Upper lobe of left lung (tissue), 6 donors: ENCODE measurements around the gene RPL7A. TPM values are rescaled to one million over a fixed set of nuclear protein-coding genes. Genes with fewer than 3 reads are reported as not detected.
"Not testable (repeated sequence)": the region's sequence is repeated elsewhere in the genome, so short reads cannot be mapped to it uniquely, and the experiment has no call there.

Source experiments
- ATAC-seq, 2 donors: fragments of 200-7000 bp; cut with Tn5 transposase; one replicate each; pipeline ENCODE4 v1.9.1; 2022; ENCODE audit warnings: mild to moderate bottlenecking in 2 of 2, moderate library complexity in 2 of 2; ENCODE audit not compliant: low FRiP score in 2 of 2
- DNase-seq, 2 donors: peaks; one replicate each; pipeline ENCODE4 v3.0.0-alpha.2; 2019 to 2020
- H3K27ac ChIP-seq, 4 donors: fragments of 200-600 bp; sonication (generic); one replicate each; pipeline ENCODE4 v1.5.1; 2016 to 2019
- H3K27me3 ChIP-seq, 4 donors: fragments of 200-600 bp; sonication (generic); one replicate each; pipeline ENCODE4 v1.5.1; 2017 to 2019
- H3K36me3 ChIP-seq, 4 donors: fragments of 200-600 bp; sonication (generic); one replicate each; pipeline ENCODE4 v1.5.1; 2016 to 2019
- H3K4me1 ChIP-seq, 4 donors: fragments of 200-600 bp; sonication (generic); one replicate each; pipeline ENCODE4 v1.5.1; 2018 to 2019
- H3K4me3 ChIP-seq, 4 donors: fragments of 200-600 bp; sonication (generic); one replicate each; pipeline ENCODE4 v1.5.1; 2017 to 2019; ENCODE audit warnings: mild to moderate bottlenecking in 2 of 4, moderate library complexity in 1 of 4
- H3K9me3 ChIP-seq, 4 donors: fragments of 200-600 bp; sonication (generic); one replicate each; pipeline ENCODE4 v1.5.1; 2018 to 2019
- CTCF ChIP-seq, 6 experiments: fragments of 450-650 bp in 4 of 6; fragments of 200-600 bp in 2 of 6; sonication (generic) in 2 of 6; IDR thresholded peaks; one replicate each; pipeline ENCODE4 v1.5.1; 2016 to 2019; ENCODE audit warnings: antibody characterized with exemption in 6 of 6
- EP300 ChIP-seq, 4 donors: sonication (generic); formaldehyde crosslinking; IDR thresholded peaks; one replicate each; pipeline ENCODE4 v1.5.1; 2017; ENCODE audit warnings: antibody characterized with exemption in 4 of 4, control low read depth in 2 of 4
- POLR2A ChIP-seq, 4 donors: fragments of 450-650 bp; IDR thresholded peaks; one replicate each; pipeline ENCODE4 v1.5.1; 2016 to 2017; ENCODE audit warnings: antibody characterized with exemption in 4 of 4, mild to moderate bottlenecking in 2 of 4
- POLR2AphosphoS5 ChIP-seq, 2 donors: sonication (generic); formaldehyde crosslinking; IDR thresholded peaks; one replicate each; pipeline ENCODE4 v1.5.1; 2017; ENCODE audit warnings: antibody characterized with exemption in 2 of 2
- WGBS, 2 donors: methylation state at CpG; one replicate each; pipeline ENCODE4 v1.1.5; 2017 to 2018; 5-methylcytosine and 5-hydroxymethylcytosine counted together
- total RNA-seq, 6 donors: library from RNA; depleted of rRNA in 4 of 6; stranded (reverse); fragments of >200 nt in 4 of 6; gene quantifications; one replicate each; pipeline versions ENCODE4 v1.1.0 to v1.2.1, GENCODE V29; 2016 to 2021
- donor health status: DM: no; HTN: no; CAD: no; lungs with moderate emphysema.
- donor health status: DM: no; HTN: yes; CAD: no; lungs with severe emphysema.

RPL7A gene
- total RNA-seq, 6 donors from 2014 or later: 840 to 1,613 (median 1,352) TPM

GRCh38 chr9:133322701-133323100, 25.3 kb upstream of the RPL7A start:
- 68 to 72% methylated on average over 14 of the region's 14 CpGs for WGBS, 2 donors
- DNase-seq (no peak), ATAC-seq (no peak)
- no peaks in the 10 kb centered on the region for H3K36me3 ChIP-seq
- TF ChIP-seq POLR2A (IDR thresholded peaks at IDR 0.05): no peak
- TF ChIP-seq CTCF (IDR thresholded peaks at IDR 0.05): no peak
- no peak for TF ChIP-seq POLR2AphosphoS5 (IDR thresholded peaks at IDR 0.05)
- TF ChIP-seq EP300 (IDR thresholded peaks at IDR 0.05): no peak
- H3K9me3 ChIP-seq: no peaks in the 10 kb centered on the region
- no peak overlapping the region for H3K27ac ChIP-seq
- H3K4me3 ChIP-seq: no peak overlapping the region
- H3K4me1 ChIP-seq: no peaks in the 10 kb centered on the region
- H3K27me3 ChIP-seq: no peaks in the 10 kb centered on the region

- H3K36me3 ChIP-seq: no peaks in the 10 kb centered on the region
- ATAC-seq (no peak), DNase-seq (peak in 1 of 2 donors; percentile 10)
- H3K9me3 ChIP-seq: no peaks in the 10 kb centered on the region
- WGBS, 2 donors: 77 to 84% methylated on average over 10 of the region's 10 CpGs
- H3K27me3 ChIP-seq: no peaks in the 10 kb centered on the region
- TF ChIP-seq POLR2A (IDR thresholded peaks at IDR 0.05): no peak
- TF ChIP-seq POLR2AphosphoS5 (IDR thresholded peaks at IDR 0.05): no peak
- H3K4me3 ChIP-seq: no peak overlapping the region
- no peak overlapping the region for H3K27ac ChIP-seq
- H3K4me1 ChIP-seq: no peaks in the 10 kb centered on the region
These were observed 24.8 kb upstream of the RPL7A start for GRCh38 chr9:133323211-133323610.

DNA sequence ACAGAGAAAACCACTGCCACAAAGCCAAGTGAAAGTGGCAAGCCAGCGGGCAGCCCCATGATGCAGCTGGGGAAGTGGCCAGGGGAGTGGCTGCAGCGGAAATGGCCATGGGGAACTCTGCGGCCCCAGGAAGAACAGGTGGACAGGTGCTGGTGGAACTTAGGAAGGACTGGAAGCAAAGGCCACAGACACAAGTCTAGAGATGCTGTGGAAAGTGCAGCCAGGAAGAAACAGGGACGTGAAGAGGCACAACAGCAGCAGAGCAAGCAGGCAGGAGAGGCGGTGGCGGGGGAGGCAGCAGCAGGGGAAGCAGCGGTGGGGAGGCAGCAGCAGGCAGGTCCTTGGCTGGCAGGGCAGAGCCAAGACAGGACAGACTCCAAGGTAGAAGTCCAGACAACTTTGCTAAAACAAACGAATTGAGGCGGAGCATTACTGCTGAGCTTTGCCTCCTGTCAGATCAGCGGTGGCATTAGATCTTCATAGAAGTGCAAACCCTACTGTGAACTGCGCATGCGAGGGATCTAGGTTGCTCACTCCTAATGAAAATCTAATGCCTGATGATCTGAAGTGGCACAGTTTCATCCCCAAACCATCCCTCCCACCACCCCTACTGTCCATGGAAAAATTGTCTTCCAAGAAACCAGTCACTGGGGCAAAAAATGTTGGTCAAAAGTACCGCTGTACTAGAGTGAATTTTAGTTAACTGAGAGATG, 23.9 kb upstream of the RPL7A start:
- no peak overlapping the region for H3K27ac ChIP-seq
- peak in 1 of 2 donors; percentile 12 for DNase-seq

DNA sequence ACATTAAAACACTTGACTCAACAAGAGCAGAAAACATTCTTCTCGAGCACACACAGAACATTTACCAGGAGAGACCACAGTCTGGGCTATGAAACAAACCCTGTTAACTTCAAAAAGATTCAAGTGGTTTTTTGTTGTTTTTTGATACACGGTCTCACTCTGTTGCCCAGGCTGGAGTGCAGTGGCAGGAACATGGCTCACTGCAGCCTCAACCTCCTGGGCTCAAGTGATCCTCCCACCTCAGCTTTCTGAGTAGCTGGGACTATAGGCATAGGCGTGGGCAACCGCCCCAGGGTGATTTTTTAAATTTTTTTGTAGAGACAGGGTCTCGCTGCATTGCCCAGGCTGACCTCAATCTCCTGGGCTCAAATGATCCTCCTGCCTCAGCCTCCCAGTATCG, 21.0 kb upstream of the RPL7A start:
- peaks cover 15 to 22% (median 16%) of the 10 kb centered on the region in 4 donors for H3K36me3 ChIP-seq
- not testable (repeated sequence) for H3K4me3 ChIP-seq, H3K27ac ChIP-seq, H3K27me3 ChIP-seq, H3K4me1 ChIP-seq, ATAC-seq, H3K9me3 ChIP-seq, DNase-seq
- 72 to 81% methylated on average over 6 of the region's 6 CpGs for WGBS, 2 donors

More for the DNA sequence above, 23.9 kb upstream of the RPL7A start:
- H3K27me3 ChIP-seq: no peaks in the 10 kb centered on the region
- H3K36me3 ChIP-seq: no peaks in the 10 kb centered on the region
- ATAC-seq: no peak
- H3K9me3 ChIP-seq: no peaks in the 10 kb centered on the region
- TF ChIP-seq POLR2A (IDR thresholded peaks at IDR 0.05) (no peak), EP300 (IDR thresholded peaks at IDR 0.05) (no peak), POLR2AphosphoS5 (IDR thresholded peaks at IDR 0.05) (no peak), CTCF (IDR thresholded peaks at IDR 0.05) (no peak)
- H3K4me1 ChIP-seq: no peaks in the 10 kb centered on the region
- WGBS, 2 donors: 85 to 90% methylated on average over 13 of the region's 13 CpGs
- H3K4me3 ChIP-seq: no peak overlapping the region

- no peak overlapping the region for H3K4me3 ChIP-seq
- peaks cover 24 to 31% (median 24%) of the 10 kb centered on the region in 4 donors for H3K36me3 ChIP-seq
- 93 to 95% methylated on average over 9 to 10 of the region's 10 CpGs for WGBS, 2 donors
- H3K9me3 ChIP-seq: no peaks in the 10 kb centered on the region
- H3K27me3 ChIP-seq: no peaks in the 10 kb centered on the region
- DNase-seq: no peak
- TF ChIP-seq POLR2A (IDR thresholded peaks at IDR 0.05): no peak
- no peak for TF ChIP-seq POLR2AphosphoS5 (IDR thresholded peaks at IDR 0.05)
- TF ChIP-seq EP300 (IDR thresholded peaks at IDR 0.05): no peak
- TF ChIP-seq CTCF (IDR thresholded peaks at IDR 0.05): no peak
- ATAC-seq: no peak
- H3K27ac ChIP-seq: no peak overlapping the region
- H3K4me1 ChIP-seq: peaks cover 0 to under 1% (median under 1%) of the 10 kb centered on the region in 4 donors
These were observed 20.1 kb upstream of the RPL7A start for GRCh38 chr9:133327834-133328484.
